ENCODE data around the gene NLRX1. TPM values are rescaled to one million over a fixed set of nuclear protein-coding genes. Genes with fewer than 3 reads are reported as not detected.
A peak's percentile ranks its signal among the peaks of the same experiment; 100 is the strongest.
"Not testable (repeated sequence)": the region's sequence is repeated elsewhere in the genome, so short reads cannot be mapped to it uniquely, and the experiment has no call there.

NLRX1 gene
- total RNA-seq, 1 experiment from 2014 or later = 0.24 TPM

DNA sequence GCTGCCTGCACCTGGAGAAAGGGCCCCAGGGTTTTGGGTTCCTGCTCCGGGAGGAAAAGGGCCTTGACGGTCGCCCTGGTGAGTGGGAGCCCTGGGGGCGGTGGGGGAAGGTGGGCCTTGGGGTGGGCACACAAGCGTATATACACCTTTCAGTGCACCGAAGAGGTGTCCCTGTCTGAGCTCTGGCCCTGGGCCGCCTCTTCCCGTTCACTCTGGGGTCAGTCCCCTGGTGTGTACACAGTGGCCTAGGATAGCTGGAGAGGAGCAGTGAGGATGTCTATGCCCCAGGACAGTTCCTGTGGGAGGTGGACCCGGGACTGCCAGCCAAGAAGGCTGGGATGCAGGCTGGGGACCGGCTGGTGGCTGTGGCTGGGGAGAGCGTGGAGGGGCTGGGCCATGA lies 19.5 kb downstream of the NLRX1 start:
- no peak for DNase-seq
- no peaks in the 10 kb centered on the region for H3K4me1 ChIP-seq
- no peak overlapping the region for H3K4me3 ChIP-seq
- no peaks in the 10 kb centered on the region for H3K27me3 ChIP-seq
- H3K36me3 ChIP-seq = no peaks in the 10 kb centered on the region
- H3K27ac ChIP-seq = no peak overlapping the region
- H3K9me3 ChIP-seq (replicated peaks) = no peaks in the 10 kb centered on the region

DNA sequence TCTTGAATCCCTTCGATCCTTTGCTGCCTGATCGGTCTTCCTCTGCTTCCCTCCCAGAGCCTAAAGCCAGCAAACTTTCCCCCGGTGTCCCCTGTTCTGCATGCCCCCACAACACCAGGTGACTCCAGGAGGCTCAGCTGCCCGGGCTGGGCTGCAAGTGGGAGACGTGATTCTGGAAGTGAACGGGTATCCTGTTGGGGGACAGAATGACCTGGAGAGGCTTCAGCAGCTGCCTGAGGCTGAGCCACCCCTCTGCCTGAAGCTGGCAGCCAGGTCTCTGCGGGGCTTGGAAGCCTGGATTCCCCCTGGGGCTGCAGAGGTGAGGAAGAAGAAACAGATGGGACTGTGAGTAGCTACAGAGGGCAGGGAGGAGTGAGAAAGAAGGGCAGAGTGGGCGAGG lies 20.4 kb downstream of the NLRX1 start:
- H3K36me3 ChIP-seq = no peaks in the 10 kb centered on the region
- H3K4me1 ChIP-seq = no peaks in the 10 kb centered on the region
- no peaks in the 10 kb centered on the region for H3K27me3 ChIP-seq
- H3K9me3 ChIP-seq (replicated peaks) = no peaks in the 10 kb centered on the region
- H3K4me3 ChIP-seq = no peak overlapping the region
- no peak for DNase-seq
- no peak overlapping the region for H3K27ac ChIP-seq

- Histone ChIP-seq H3K4me1 (no peaks in the 10 kb centered on the region), H3K27me3 (no peaks in the 10 kb centered on the region), H3K4me3 (no peak overlapping the region), H3K36me3 (no peaks in the 10 kb centered on the region), H3K9me3 (replicated peaks) (no peaks in the 10 kb centered on the region), H3K27ac (no peak overlapping the region)
- DNase-seq = no peak
Observed at GRCh38 chr11:119189393-119189792, 20.9 kb downstream of the NLRX1 start.

GRCh38 chr11:119190531-119190930 lies 22.0 kb downstream of the NLRX1 start:
- DNase-seq = no peak
- no peaks in the 10 kb centered on the region for H3K4me1 ChIP-seq
- no peak overlapping the region for H3K4me3 ChIP-seq
- no peak overlapping the region for H3K27ac ChIP-seq
- no peaks in the 10 kb centered on the region for H3K27me3 ChIP-seq
- no peaks in the 10 kb centered on the region for H3K36me3 ChIP-seq
- H3K9me3 ChIP-seq (replicated peaks) = no peaks in the 10 kb centered on the region

- H3K27ac ChIP-seq; H3K4me3 ChIP-seq; DNase-seq; H3K4me1 ChIP-seq; H3K27me3 ChIP-seq; H3K36me3 ChIP-seq; H3K9me3 ChIP-seq (replicated peaks): not testable (repeated sequence)
Observed at GRCh38 chr11:119191265-119191664, 22.7 kb downstream of the NLRX1 start.

DNA sequence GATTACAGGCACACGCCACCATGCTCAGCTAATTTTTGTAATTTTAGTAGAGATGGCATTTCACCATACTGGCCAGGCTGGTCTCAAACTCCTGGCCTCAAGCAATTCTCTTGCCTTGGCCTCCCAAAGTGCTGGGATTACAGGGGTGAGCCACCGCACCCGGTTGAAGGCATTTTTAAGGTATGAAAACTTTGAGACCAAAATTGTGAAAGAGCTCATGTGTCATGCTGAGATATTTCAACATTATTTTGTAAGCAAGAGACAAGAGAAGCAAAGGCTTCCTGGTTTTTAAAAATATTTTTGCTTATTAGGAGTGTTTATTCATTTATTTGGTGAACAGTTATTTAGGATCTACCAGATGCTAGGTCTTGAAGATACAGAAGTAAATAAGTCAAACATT lies 23.6 kb downstream of the NLRX1 start:
- no peak for DNase-seq
- Histone ChIP-seq H3K27me3 (no peaks in the 10 kb centered on the region), H3K4me1 (no peaks in the 10 kb centered on the region), H3K9me3 (replicated peaks) (no peaks in the 10 kb centered on the region), H3K27ac (no peak overlapping the region), H3K4me3 (no peak overlapping the region), H3K36me3 (no peaks in the 10 kb centered on the region)

GRCh38 chr11:119193001-119193400 lies 24.5 kb downstream of the NLRX1 start:
- Histone ChIP-seq H3K4me1 (no peaks in the 10 kb centered on the region), H3K4me3 (no peak overlapping the region), H3K36me3 (no peaks in the 10 kb centered on the region), H3K9me3 (replicated peaks) (no peaks in the 10 kb centered on the region), H3K27me3 (no peaks in the 10 kb centered on the region), H3K27ac (no peak overlapping the region)
- no peak for DNase-seq

GRCh38 chr11:119193626-119194025 lies 25.1 kb downstream of the NLRX1 start:
- no peak overlapping the region for H3K4me3 ChIP-seq
- H3K27me3 ChIP-seq = no peaks in the 10 kb centered on the region
- H3K9me3 ChIP-seq (replicated peaks) = no peaks in the 10 kb centered on the region
- DNase-seq = no peak
- no peaks in the 10 kb centered on the region for H3K4me1 ChIP-seq
- no peak overlapping the region for H3K27ac ChIP-seq
- H3K36me3 ChIP-seq = no peaks in the 10 kb centered on the region

DNA sequence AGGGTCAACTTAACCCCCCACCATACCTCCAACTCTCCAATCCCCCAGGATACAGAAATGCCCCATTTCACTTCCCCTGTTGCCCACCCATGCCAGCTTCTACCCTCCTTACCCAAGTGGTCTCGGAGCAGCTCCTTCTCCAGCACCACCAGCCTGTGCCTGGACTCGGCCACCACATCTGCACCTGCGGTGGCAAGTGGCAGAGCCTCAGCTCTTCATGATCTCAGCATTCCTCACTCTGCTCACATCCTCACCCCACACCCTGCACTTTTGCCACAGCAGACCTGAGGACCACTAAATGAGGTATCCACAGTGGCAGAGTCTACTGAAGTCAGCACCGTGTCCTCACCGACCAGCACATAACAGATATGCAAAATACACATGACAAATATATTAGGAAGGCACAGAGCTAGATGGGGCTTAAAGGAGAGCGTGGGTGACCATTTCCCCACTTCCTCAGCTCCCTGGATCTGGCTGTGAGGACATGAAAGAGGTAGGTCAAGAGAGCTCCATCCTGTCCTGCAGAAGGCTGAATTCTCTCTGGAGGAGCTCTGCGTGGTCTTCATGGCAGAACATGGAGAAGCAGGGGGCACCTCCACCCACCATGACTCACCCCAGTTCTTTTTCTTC lies 26.4 kb downstream of the NLRX1 start:
- DNase-seq = no peak
- no peaks in the 10 kb centered on the region for H3K36me3 ChIP-seq
- H3K9me3 ChIP-seq (replicated peaks) = no peaks in the 10 kb centered on the region
- H3K27me3 ChIP-seq = no peaks in the 10 kb centered on the region
- no peak overlapping the region for H3K27ac ChIP-seq
- no peaks in the 10 kb centered on the region for H3K4me1 ChIP-seq
- no peak overlapping the region for H3K4me3 ChIP-seq

GRCh38 chr11:119195680-119196079 lies 27.2 kb downstream of the NLRX1 start:
- Histone ChIP-seq H3K27me3 (no peaks in the 10 kb centered on the region), H3K27ac (no peak overlapping the region), H3K36me3 (no peaks in the 10 kb centered on the region), H3K4me3 (no peak overlapping the region), H3K9me3 (replicated peaks) (no peaks in the 10 kb centered on the region), H3K4me1 (no peaks in the 10 kb centered on the region)
- peak; percentile 19 to 36 for DNase-seq

DNA sequence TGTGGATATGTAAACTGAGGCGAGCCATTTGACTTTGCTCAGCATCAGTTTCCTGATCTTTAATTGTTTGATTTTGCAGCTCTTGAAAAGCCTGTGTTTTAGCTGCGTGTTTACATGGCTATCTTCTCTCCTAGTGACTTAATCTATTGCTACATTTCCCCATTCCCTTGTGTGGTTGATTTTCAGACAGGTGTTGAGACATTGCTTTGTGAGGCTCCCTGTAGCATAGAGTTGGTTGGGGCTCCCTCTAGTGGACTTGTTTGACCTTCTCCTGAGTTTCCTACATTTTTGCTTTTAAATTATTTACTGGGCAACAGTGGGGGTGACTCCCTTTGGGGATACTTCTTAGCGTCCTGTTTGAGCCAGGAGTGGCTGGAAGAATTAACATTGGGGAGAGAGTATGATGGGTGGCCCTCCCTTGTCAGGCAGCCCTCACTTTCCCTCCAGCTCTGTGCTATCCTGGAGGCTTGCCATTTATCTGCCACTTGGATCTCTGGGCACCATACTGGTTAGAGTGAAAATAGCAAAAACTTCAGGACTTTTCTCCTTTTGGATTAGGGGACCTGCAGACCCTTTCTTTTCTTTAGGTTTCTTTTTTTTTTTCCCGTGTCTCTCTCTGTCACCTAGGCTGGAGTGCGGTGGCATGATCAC lies 28.4 kb downstream of the NLRX1 start:
- no peak overlapping the region for H3K4me3 ChIP-seq
- no peaks in the 10 kb centered on the region for H3K9me3 ChIP-seq (replicated peaks)
- no peaks in the 10 kb centered on the region for H3K4me1 ChIP-seq
- no peak overlapping the region for H3K27ac ChIP-seq
- no peaks in the 10 kb centered on the region for H3K27me3 ChIP-seq
- no peaks in the 10 kb centered on the region for H3K36me3 ChIP-seq
- peak; percentile 56 to 87 for DNase-seq

- Histone ChIP-seq H3K36me3 (no peaks in the 10 kb centered on the region), H3K27ac (no peak overlapping the region), H3K27me3 (no peaks in the 10 kb centered on the region), H3K4me3 (no peak overlapping the region), H3K9me3 (replicated peaks) (no peaks in the 10 kb centered on the region), H3K4me1 (no peaks in the 10 kb centered on the region)
- no peak for DNase-seq
Observed at GRCh38 chr11:119198925-119199324, 30.4 kb downstream of the NLRX1 start.

DNA sequence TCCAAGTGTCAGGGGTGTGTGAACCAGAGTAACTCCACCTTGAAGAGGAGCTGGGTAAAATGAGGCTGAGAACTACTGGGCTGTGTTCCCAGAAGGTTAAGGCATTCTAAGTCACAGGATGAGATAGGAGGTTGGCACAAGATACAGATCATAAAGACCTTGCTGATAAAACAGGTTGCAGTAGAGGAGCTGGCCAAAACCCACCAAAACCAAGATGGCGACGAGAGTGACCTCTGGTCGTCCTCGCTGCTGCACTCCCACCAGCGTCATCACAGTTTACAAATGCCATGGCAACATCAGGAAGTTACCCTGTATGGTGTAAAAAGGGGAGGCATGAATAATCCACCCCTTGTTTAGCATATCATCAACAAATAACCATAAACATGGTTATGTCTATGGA lies 32.7 kb downstream of the NLRX1 start:
- not testable (repeated sequence) for H3K4me1 ChIP-seq; H3K27ac ChIP-seq; DNase-seq; H3K36me3 ChIP-seq; H3K27me3 ChIP-seq; H3K9me3 ChIP-seq (replicated peaks); H3K4me3 ChIP-seq

GRCh38 chr11:119202554-119202953 lies 34.0 kb downstream of the NLRX1 start:
- no peaks in the 10 kb centered on the region for H3K36me3 ChIP-seq
- no peaks in the 10 kb centered on the region for H3K27me3 ChIP-seq
- H3K4me3 ChIP-seq = no peak overlapping the region
- no peak for DNase-seq
- no peaks in the 10 kb centered on the region for H3K9me3 ChIP-seq (replicated peaks)
- H3K27ac ChIP-seq = no peak overlapping the region
- peaks cover 4% of the 10 kb centered on the region for H3K4me1 ChIP-seq

- DNase-seq = no peak
- Histone ChIP-seq H3K9me3 (replicated peaks) (no peaks in the 10 kb centered on the region), H3K36me3 (no peaks in the 10 kb centered on the region), H3K4me3 (no peak overlapping the region), H3K27ac (no peak overlapping the region), H3K4me1 (peaks cover 4% of the 10 kb centered on the region), H3K27me3 (no peaks in the 10 kb centered on the region)
Observed at GRCh38 chr11:119204066-119204465, 35.5 kb downstream of the NLRX1 start.

DNA sequence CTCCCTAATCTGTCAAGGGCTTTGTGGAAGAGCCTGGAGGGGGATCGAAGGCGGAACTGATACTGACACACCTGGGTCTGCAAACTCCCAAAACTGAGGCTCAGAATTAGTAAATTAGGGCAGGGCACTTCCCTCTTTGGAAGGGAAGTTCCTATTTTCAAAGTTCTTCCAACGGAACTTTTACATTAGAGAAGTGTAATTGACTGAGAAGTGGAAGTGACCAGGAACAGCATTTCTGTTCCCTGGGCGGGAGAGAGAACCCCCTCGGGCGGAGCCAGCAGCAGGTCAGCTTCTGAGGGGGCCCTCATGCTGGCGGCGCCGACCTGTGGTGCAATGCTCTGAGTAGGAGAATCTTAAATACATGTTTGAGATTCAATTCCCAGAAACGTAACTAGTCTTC lies 36.6 kb downstream of the NLRX1 start:
- H3K27ac ChIP-seq = no peak overlapping the region
- peaks cover 4% of the 10 kb centered on the region for H3K4me1 ChIP-seq
- H3K36me3 ChIP-seq = no peaks in the 10 kb centered on the region
- H3K27me3 ChIP-seq = no peaks in the 10 kb centered on the region
- no peak for DNase-seq
- peak overlapping the region; percentile 95; the same call in 1 of the 2 replicates for H3K4me3 ChIP-seq
- H3K9me3 ChIP-seq (replicated peaks) = no peaks in the 10 kb centered on the region

Data from SJCRH30 (cell line).